ENCODE data around the gene MAP3K20.

- TF ChIP-seq JUNB (IDR thresholded peaks at IDR 0.05): no peak
- no peak for TF ChIP-seq POLR2AphosphoS5 (IDR thresholded peaks at IDR 0.05; ENCODE audit: low read length)
- TF ChIP-seq BCLAF1 (IDR thresholded peaks at IDR 0.05): no peak
- no peak for TF ChIP-seq JUND (IDR thresholded peaks at IDR 0.05; ENCODE audit: low read depth, low read length)
- TF ChIP-seq USF2 (IDR thresholded peaks at IDR 0.05; ENCODE audit: borderline replicate concordance, low read depth, low read length): no peak
- TF ChIP-seq PAX5 (IDR thresholded peaks at IDR 0.05; ENCODE audit: borderline replicate concordance, low read depth, low read length): no peak
- TF ChIP-seq FOS (IDR thresholded peaks at IDR 0.05; ENCODE audit: borderline replicate concordance, extremely low read depth, insufficient read length): no peak
- TF ChIP-seq USF1 (IDR thresholded peaks at IDR 0.05; ENCODE audit: borderline replicate concordance, extremely low read length, insufficient read depth, low read depth, low read length): no peak
- TF ChIP-seq CREB1 (IDR thresholded peaks at IDR 0.05; ENCODE audit: low read depth): no peak
- TF ChIP-seq PBX3 (IDR thresholded peaks at IDR 0.05; ENCODE audit: insufficient replicate concordance, low read depth, low read length): no peak
- no peak for TF ChIP-seq HDGF (IDR thresholded peaks at IDR 0.05)
Measured at GRCh38 chr2:173062801-173063200, 12.8 kb upstream of the MAP3K20 start.
